Lung (tissue), 16 donors: ENCODE measurements around the gene CLCN1. TPM values are rescaled to one million over a fixed set of nuclear protein-coding genes. Genes with fewer than 3 reads are reported as not detected.

Experiments
- ATAC-seq: fragments of 200-7000 bp; cut with Tn5 transposase; one replicate; pipeline ENCODE4 v1.9.1; 2020; ENCODE audit warnings: moderate number of reproducible peaks; ENCODE audit not compliant: insufficient read depth, low FRiP score
- DNase-seq, 3 donors: peaks; one replicate each; pipeline ENCODE4 v3.0.0-alpha.2; 2013 to 2017
- H3K27ac ChIP-seq, 2 donors: one replicate each; pipeline ENCODE4 v1.5.1; 2013; ENCODE audit warnings: mild to moderate bottlenecking in 2 of 2, moderate library complexity in 2 of 2, control low read depth in 1 of 2, inconsistent platforms in 1 of 2, low read depth in 1 of 2, low read length in 1 of 2
- H3K27me3 ChIP-seq, 3 donors: one replicate each; pipeline ENCODE4 v1.5.1; 2013; ENCODE audit warnings: low read length in 2 of 3; ENCODE audit not compliant: control insufficient read depth in 3 of 3, insufficient read depth in 3 of 3
- H3K36me3 ChIP-seq, 4 donors: one replicate each; pipeline ENCODE4 v1.5.1; 2013; ENCODE audit warnings: low read length in 4 of 4, mild to moderate bottlenecking in 1 of 4, moderate library complexity in 1 of 4; ENCODE audit not compliant: control insufficient read depth in 4 of 4, insufficient read depth in 4 of 4
- H3K4me1 ChIP-seq, 5 donors: one replicate each; pipeline ENCODE4 v1.5.1; 2013; ENCODE audit warnings: low read length in 5 of 5, mild to moderate bottlenecking in 2 of 5, moderate library complexity in 1 of 5; ENCODE audit not compliant: control insufficient read depth in 5 of 5, insufficient read depth in 5 of 5
- H3K4me3 ChIP-seq: one replicate; pipeline ENCODE4 v1.5.1; 2013; ENCODE audit warnings: mild to moderate bottlenecking, control low read depth, moderate library complexity
- H3K9ac ChIP-seq, 2 donors: one replicate each; pipeline ENCODE4 v1.5.1; 2013; ENCODE audit warnings: low read length in 2 of 2, control low read depth in 1 of 2; ENCODE audit not compliant: insufficient read depth in 1 of 2
- H3K9me3 ChIP-seq, 4 donors: one replicate each; pipeline ENCODE4 v1.5.1; 2013; ENCODE audit warnings: low read length in 3 of 4, mild to moderate bottlenecking in 1 of 4, moderate library complexity in 1 of 4; ENCODE audit not compliant: control insufficient read depth in 4 of 4, insufficient read depth in 3 of 4
- WGBS, 2 donors: extraction: QIAGEN DNeasy Blood & Tissue Kit; methylation state at CpG; one replicate each; pipeline ENCODE4 v1.1.7; 2013; 5-methylcytosine and 5-hydroxymethylcytosine counted together
- long read RNA-seq, 5 donors: transcript quantifications; one replicate each; lab custom pipeline, GENCODE V29; 2026
- polyA plus RNA-seq, 2 donors: library from polyadenylated mRNA; stranded (reverse); fragments of 200-250 nt; gene quantifications; one replicate each; pipeline ENCODE4 v1.2.1, GENCODE V29; 2013
- total RNA-seq, 2 donors: library from RNA; depleted of rRNA in 1 of 2; stranded (reverse); fragments of >200 nt in 1 of 2; gene quantifications; one replicate each; pipeline ENCODE4 v1.2.1, GENCODE V29; 2014 to 2021
- TF ChIP-seq, protein P1 (sequence below): IDR thresholded peaks from 2 replicates; pipeline ENCODE4 v1.5.1; 2012; ENCODE audit warnings: mild to moderate bottlenecking; ENCODE audit errors: control extremely low read depth, extremely low read depth
- donor health status: control.
- donor health status: control.
- donor health status: Bipolar disorder and iron deficiency.
- donor health status: healthy.
- donor health status: DM: yes; HTN: yes; CAD: no.

Gene CLCN1
- total RNA-seq (under 1 TPM in 1 of 2 donors, not detected in 1; 0.18 TPM), polyA plus RNA-seq (under 1 TPM in 1 of 2 donors, not detected in 1; 0.06 TPM)
- long read RNA-seq, donor 1: 0 reads
- long read RNA-seq, donor 2: 0 reads
- long read RNA-seq, donor 3: 0 reads
- long read RNA-seq, donor 4: 0 reads
- long read RNA-seq, donor 5: 0 reads

GRCh38 chr7:143315776-143316175, at the start of gene CLCN1:
CLCN1 (plus strand) TSS chr7:143316111; CDS start chr7:143316213, 102 bp downstream.
- H3K27me3 ChIP-seq: no peaks in the 10 kb centered on the region
- ATAC-seq: no peak

GRCh38 chr7:143269251-143269650, 46.7 kb upstream of the CLCN1 start:
- H3K4me1 ChIP-seq: peaks cover 0 to 5% (median 4%) of the 10 kb centered on the region in 5 donors
- no peak for DNase-seq
- no peak overlapping the region for H3K4me3 ChIP-seq

More at GRCh38 chr7:143315776-143316175, at the start of gene CLCN1:
- WGBS, 2 donors: 88 to 93% methylated on average over 5 of the region's 5 CpGs
- Histone ChIP-seq H3K9ac (no peak within 1 kb of the TSS), H3K4me1 (no peaks in the 10 kb centered on the region), H3K27ac (no peak within 1 kb of the TSS), H3K36me3 (no peaks in the 10 kb centered on the region), H3K9me3 (no peaks in the 10 kb centered on the region), H3K4me3 (no peak within 1 kb of the TSS)
- no peak for DNase-seq
- TF ChIP-seq, protein P1, sequence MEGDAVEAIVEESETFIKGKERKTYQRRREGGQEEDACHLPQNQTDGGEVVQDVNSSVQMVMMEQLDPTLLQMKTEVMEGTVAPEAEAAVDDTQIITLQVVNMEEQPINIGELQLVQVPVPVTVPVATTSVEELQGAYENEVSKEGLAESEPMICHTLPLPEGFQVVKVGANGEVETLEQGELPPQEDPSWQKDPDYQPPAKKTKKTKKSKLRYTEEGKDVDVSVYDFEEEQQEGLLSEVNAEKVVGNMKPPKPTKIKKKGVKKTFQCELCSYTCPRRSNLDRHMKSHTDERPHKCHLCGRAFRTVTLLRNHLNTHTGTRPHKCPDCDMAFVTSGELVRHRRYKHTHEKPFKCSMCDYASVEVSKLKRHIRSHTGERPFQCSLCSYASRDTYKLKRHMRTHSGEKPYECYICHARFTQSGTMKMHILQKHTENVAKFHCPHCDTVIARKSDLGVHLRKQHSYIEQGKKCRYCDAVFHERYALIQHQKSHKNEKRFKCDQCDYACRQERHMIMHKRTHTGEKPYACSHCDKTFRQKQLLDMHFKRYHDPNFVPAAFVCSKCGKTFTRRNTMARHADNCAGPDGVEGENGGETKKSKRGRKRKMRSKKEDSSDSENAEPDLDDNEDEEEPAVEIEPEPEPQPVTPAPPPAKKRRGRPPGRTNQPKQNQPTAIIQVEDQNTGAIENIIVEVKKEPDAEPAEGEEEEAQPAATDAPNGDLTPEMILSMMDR: no peak

GRCh38 chr7:143271240-143271639, 44.7 kb upstream of the CLCN1 start:
- ATAC-seq (no peak), DNase-seq (no peak)
- Histone ChIP-seq H3K27ac (no peak overlapping the region), H3K4me3 (no peak overlapping the region), H3K9ac (no peak overlapping the region), H3K4me1 (no peaks in the 10 kb centered on the region), H3K9me3 (peaks cover 0 to 2% (median 0%) of the 10 kb centered on the region in 4 donors), H3K36me3 (peaks cover 11 to 22% (median 19%) of the 10 kb centered on the region in 4 donors), H3K27me3 (no peaks in the 10 kb centered on the region)
- TF ChIP-seq, protein P1: no peak
- 88 to 100% methylated on average over 1 of the region's 1 CpG for WGBS, 2 donors

More at GRCh38 chr7:143269251-143269650, 46.7 kb upstream of the CLCN1 start:
- Histone ChIP-seq H3K27me3 (no peaks in the 10 kb centered on the region), H3K27ac (no peak overlapping the region), H3K9ac (no peak overlapping the region), H3K36me3 (peaks cover 11 to 22% (median 21%) of the 10 kb centered on the region in 4 donors), H3K9me3 (peaks cover 0 to 2% (median 0%) of the 10 kb centered on the region in 4 donors)
- TF ChIP-seq, protein P1: no peak
- 53 to 83% methylated on average over 5 of the region's 5 CpGs for WGBS, 2 donors
- no peak for ATAC-seq
